SK-N-MC (cell line): ENCODE data around the gene CHN2.

Experiments
- EZH2 ChIP-seq: fragments of 200-600 bp; sonication (generic); IDR thresholded peaks from one replicate; pipeline ENCODE4 v1.6.1; 2017; ENCODE audit warnings: antibody characterized with exemption
- FOXP2 ChIP-seq: optimal IDR thresholded peaks from 2 replicates; pipeline ENCODE3; 2011; ENCODE audit warnings: mild to moderate bottlenecking, moderate library complexity; ENCODE audit not compliant: insufficient read depth; ENCODE audit errors: extremely low read length, control extremely low read depth
- POLR2AphosphoS5 ChIP-seq: IDR thresholded peaks from 2 replicates; pipeline ENCODE4 v1.6.1; 2012; ENCODE audit warnings: mild to moderate bottlenecking, low read depth, low read length, borderline replicate concordance

GRCh38 chr7:29518616-29519015, 324.0 kb downstream of the CHN2 start:
- TF ChIP-seq POLR2AphosphoS5 (no peak), EZH2 (no peak), FOXP2 (no peak)
